Spinal cord (tissue), 10 donors: Measurements from ENCODE around the gene PELI3. TPM values are rescaled to one million over a fixed set of nuclear protein-coding genes. Genes with fewer than 3 reads are reported as not detected.
"Not testable (repeated sequence)": the region's sequence is repeated elsewhere in the genome, so short reads cannot be mapped to it uniquely, and the experiment has no call there.

Experiments used
- DNase-seq, 6 donors: peaks; one replicate each; pipeline versions ENCODE4 v3.0.0 to v3.0.0-alpha.2; 2013 to 2015; ENCODE audit warnings: low spot score in 6 of 6, low read depth in 4 of 6
- H3K27ac ChIP-seq: one replicate; pipeline ENCODE4 v1.5.1; 2013; ENCODE audit warnings: low read depth, low read length, control low read depth
- H3K27me3 ChIP-seq: one replicate; pipeline ENCODE4 v1.6.1; 2013; ENCODE audit warnings: low read length; ENCODE audit not compliant: control insufficient read depth, insufficient read depth
- H3K36me3 ChIP-seq: one replicate; pipeline ENCODE4 v1.6.1; 2013; ENCODE audit warnings: low read length; ENCODE audit not compliant: control insufficient read depth, insufficient read depth
- H3K4me1 ChIP-seq: one replicate; pipeline ENCODE4 v1.6.1; 2013; ENCODE audit warnings: low read length; ENCODE audit not compliant: control insufficient read depth, insufficient read depth
- H3K4me3 ChIP-seq: one replicate; pipeline ENCODE4 v1.5.1; 2013; ENCODE audit warnings: low read depth, low read length, control low read depth
- H3K9me3 ChIP-seq: one replicate; pipeline ENCODE4 v1.6.1; 2013; ENCODE audit warnings: low read length; ENCODE audit not compliant: control insufficient read depth, insufficient read depth
- WGBS: methylation state at CpG from one replicate; pipeline ENCODE4 v1.1.5; 2013; ENCODE audit warnings: missing lambda C conversion rate; ENCODE audit not compliant: insufficient coverage; 5-methylcytosine and 5-hydroxymethylcytosine counted together
- polyA plus RNA-seq, 2 donors: library from polyadenylated mRNA; unstranded; fragments of 120-200 nt; gene quantifications; one replicate each; pipeline ENCODE4 v1.2.1, GENCODE V29; 2013; ENCODE audit not compliant: insufficient read length in 2 of 2
- total RNA-seq, 2 donors: library from RNA; depleted of rRNA in 1 of 2; stranded (reverse); fragments of 120-200 nt in 1 of 2; fragments of >200 nt in 1 of 2; gene quantifications; one replicate each; pipeline versions ENCODE4 v1.2.3 to v1.2.4, GENCODE V29; 2013 to 2014
- donor health status: healthy.

The PELI3 gene
- total and polyA plus RNA-seq, 4 donors, result 12.6 to 24.3 (median 17.5) TPM

DNA sequence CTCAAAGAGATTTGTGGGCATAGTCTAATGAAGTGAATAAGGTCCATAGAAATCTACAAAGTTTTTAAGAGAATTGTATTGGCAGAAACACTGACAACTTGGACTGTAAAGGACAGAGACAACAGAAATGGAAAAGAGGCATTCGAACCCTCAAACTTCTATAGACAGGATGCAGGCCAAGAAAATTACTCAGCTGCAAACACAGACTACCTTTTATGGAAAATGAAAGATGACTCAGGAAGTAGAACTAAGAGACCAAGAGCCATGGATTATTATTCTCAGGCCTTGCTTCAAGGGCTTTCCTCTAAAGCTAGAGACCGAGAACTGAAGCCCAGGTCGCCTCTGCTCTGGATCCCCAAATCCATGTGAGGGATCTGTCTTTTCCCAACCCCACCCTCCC, 3.8 kb upstream of the PELI3 start:
- DNase-seq, result no peak
- H3K9me3 ChIP-seq, result no peaks in the 10 kb centered on the region
- 92% methylated on average over 2 of the region's 3 CpGs for WGBS
- H3K36me3 ChIP-seq, result no peaks in the 10 kb centered on the region
- H3K4me3 ChIP-seq, result no peak overlapping the region
- peaks cover 14% of the 10 kb centered on the region for H3K4me1 ChIP-seq
- H3K27ac ChIP-seq, result no peak overlapping the region
- H3K27me3 ChIP-seq, result no peaks in the 10 kb centered on the region

DNA sequence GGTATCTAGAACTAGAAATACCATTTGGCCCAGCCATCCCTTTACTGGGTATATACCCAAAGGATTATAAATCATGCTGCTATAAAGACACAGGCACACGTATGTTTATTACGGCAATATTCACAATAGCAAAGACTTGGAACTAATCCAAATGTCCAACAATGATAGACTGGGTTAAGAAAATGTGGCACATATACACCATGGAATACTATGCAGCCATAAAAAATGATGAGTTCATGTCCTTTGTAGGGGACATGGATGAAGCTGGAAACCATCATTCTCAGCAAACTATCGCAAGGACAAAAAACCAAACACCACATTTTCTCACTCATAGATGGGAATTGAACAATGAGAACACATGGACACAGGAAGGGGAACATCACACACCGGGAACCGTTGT, 2.6 kb upstream of the PELI3 start:
- not testable (repeated sequence) for H3K4me3 ChIP-seq, H3K36me3 ChIP-seq, DNase-seq, H3K9me3 ChIP-seq, H3K27ac ChIP-seq, H3K27me3 ChIP-seq
- no CpG with 5 or more reads among the region's 5 CpGs for WGBS
- peaks cover 19% of the 10 kb centered on the region for H3K4me1 ChIP-seq

DNA sequence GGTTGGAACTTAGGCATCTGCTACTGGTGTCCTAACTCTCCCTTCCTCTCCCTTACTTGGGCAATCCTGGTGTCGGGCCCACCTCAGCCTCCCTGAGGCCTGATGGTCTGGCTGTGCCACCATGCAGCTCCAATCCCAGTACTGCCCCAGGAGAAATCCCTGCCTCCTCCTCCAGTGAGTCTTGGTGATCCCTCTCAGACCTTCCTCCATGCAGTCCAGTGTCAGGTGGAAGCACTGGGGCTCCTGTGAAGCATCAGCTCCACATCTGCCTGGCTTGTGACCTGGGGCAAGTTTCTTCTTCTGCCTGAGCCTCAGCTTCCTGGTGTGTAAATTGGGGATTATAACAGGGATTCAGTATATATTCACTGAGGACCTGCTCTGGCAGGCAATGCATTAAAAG, 1.8 kb upstream of the PELI3 start:
- no peak overlapping the region for H3K4me3 ChIP-seq
- 80% methylated on average over 1 of the region's 1 CpG for WGBS
- H3K27ac ChIP-seq, result no peak overlapping the region
- peaks cover 19% of the 10 kb centered on the region for H3K4me1 ChIP-seq
- no peak for DNase-seq
- H3K36me3 ChIP-seq, result peaks cover 2% of the 10 kb centered on the region
- no peaks in the 10 kb centered on the region for H3K27me3 ChIP-seq
- H3K9me3 ChIP-seq, result no peaks in the 10 kb centered on the region

GRCh38 chr11:66465373-66466224, 1.1 kb upstream of the PELI3 start:
- H3K4me3 ChIP-seq, result peak overlapping the region; percentile 73
- WGBS, result 26% methylated on average over 17 of the region's 19 CpGs
- H3K36me3 ChIP-seq, result peaks cover 2% of the 10 kb centered on the region
- no peaks in the 10 kb centered on the region for H3K9me3 ChIP-seq
- peak overlapping the region; percentile 73 for H3K27ac ChIP-seq
- no peak for DNase-seq
- H3K4me1 ChIP-seq, result peaks cover 19% of the 10 kb centered on the region
- H3K27me3 ChIP-seq, result no peaks in the 10 kb centered on the region

DNA sequence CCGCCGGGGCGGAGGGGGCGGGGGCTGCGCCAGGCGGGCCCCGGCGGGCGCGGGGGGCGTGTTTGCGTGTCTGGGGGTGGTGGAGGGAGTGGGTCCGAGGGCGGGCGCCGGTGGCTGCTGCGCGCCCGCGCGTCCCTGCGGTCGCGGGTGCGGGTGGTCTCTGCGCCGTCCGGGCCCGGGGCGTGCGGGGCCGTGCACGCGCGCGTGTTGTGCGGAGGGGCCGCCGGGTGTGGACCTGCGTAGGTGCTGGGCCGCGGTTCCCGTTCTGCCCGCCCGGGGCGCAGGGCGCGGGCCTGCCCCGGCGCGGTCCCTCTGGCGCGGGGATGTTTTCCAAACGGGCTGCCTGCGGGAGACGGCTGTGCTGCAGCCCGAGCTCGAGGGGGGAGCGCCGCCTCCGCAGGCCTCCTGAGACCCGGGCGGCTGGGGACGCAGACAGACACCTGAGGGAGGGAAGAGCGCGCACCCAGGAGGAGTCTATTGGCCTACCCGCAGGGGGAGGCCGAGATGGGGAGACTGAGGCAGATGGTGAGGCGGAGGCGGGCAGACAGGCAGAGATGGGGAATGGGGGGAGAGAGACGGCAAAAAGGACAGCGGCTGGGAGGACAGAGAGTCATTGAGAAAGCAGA, 442 bp downstream of the PELI3 start:
- WGBS, result under 1% methylated on average over 72 of the region's 72 CpGs

GRCh38 chr11:66467756-66468155, 1.1 kb downstream of the PELI3 start:
- Histone ChIP-seq H3K27me3 (no peaks in the 10 kb centered on the region), H3K27ac (no peak overlapping the region), H3K4me1 (peaks cover 19% of the 10 kb centered on the region), H3K9me3 (no peaks in the 10 kb centered on the region), H3K4me3 (peak overlapping the region; percentile 58), H3K36me3 (peaks cover 16% of the 10 kb centered on the region)
- WGBS, result 18% methylated on average over 4 of the region's 6 CpGs
- DNase-seq, result peak in 3 of 6 donors; percentile 11 to 57 (median 52)

More for the DNA sequence above, 442 bp downstream of the PELI3 start:
- H3K4me1 ChIP-seq, result peaks cover 19% of the 10 kb centered on the region
- H3K27ac ChIP-seq, result peak overlapping the region; percentile 40
- peaks cover 12% of the 10 kb centered on the region for H3K36me3 ChIP-seq
- H3K9me3 ChIP-seq, result no peaks in the 10 kb centered on the region
- H3K27me3 ChIP-seq, result no peaks in the 10 kb centered on the region
- DNase-seq, result peak in 3 of 6 donors; percentile 23 to 82 (median 59)
- peak overlapping the region; percentile 58 for H3K4me3 ChIP-seq

GRCh38 chr11:66468691-66469090, 2.0 kb downstream of the PELI3 start:
- no peak for DNase-seq
- Histone ChIP-seq H3K9me3 (no peaks in the 10 kb centered on the region), H3K4me3 (no peak overlapping the region), H3K27me3 (no peaks in the 10 kb centered on the region), H3K4me1 (peaks cover 19% of the 10 kb centered on the region), H3K27ac (no peak overlapping the region), H3K36me3 (peaks cover 25% of the 10 kb centered on the region)
- WGBS, result 91% methylated on average over 3 of the region's 6 CpGs

GRCh38 chr11:66469441-66469840, 2.7 kb downstream of the PELI3 start:
- Histone ChIP-seq H3K27me3 (no peaks in the 10 kb centered on the region), H3K27ac (no peak overlapping the region), H3K4me1 (peaks cover 19% of the 10 kb centered on the region), H3K36me3 (peaks cover 32% of the 10 kb centered on the region), H3K9me3 (no peaks in the 10 kb centered on the region), H3K4me3 (no peak overlapping the region)
- WGBS, result no CpG with 5 or more reads among the region's 1 CpG
- DNase-seq, result no peak

GRCh38 chr11:66470015-66470414, 3.3 kb downstream of the PELI3 start:
- 79% methylated on average over 3 of the region's 3 CpGs for WGBS
- Histone ChIP-seq H3K27ac (no peak overlapping the region), H3K9me3 (no peaks in the 10 kb centered on the region), H3K36me3 (peaks cover 36% of the 10 kb centered on the region), H3K4me3 (no peak overlapping the region), H3K27me3 (no peaks in the 10 kb centered on the region), H3K4me1 (peaks cover 19% of the 10 kb centered on the region)
- DNase-seq, result no peak

- Histone ChIP-seq H3K4me3 (no peak overlapping the region), H3K27me3 (no peaks in the 10 kb centered on the region), H3K36me3 (peaks cover 47% of the 10 kb centered on the region), H3K4me1 (peaks cover 16% of the 10 kb centered on the region), H3K9me3 (no peaks in the 10 kb centered on the region), H3K27ac (no peak overlapping the region)
- 89% methylated on average over 16 of the region's 16 CpGs for WGBS
- DNase-seq, result no peak
These were observed 4.4 kb downstream of the PELI3 start for GRCh38 chr11:66471142-66471541.
